B cell (primary cell): Measurements from ENCODE around the gene PAM16.

Experiments used
- EZH2 ChIP-seq: IDR thresholded peaks from 2 replicates; pipeline ENCODE4 v1.6.1; 2012; ENCODE audit warnings: borderline replicate concordance, low read depth, mild to moderate bottlenecking, moderate library complexity, low read length; ENCODE audit not compliant: insufficient read depth, poor library complexity, severe bottlenecking
- TF ChIP-seq, protein P1 (sequence below): fragments of 200-600 bp; IDR thresholded peaks from one replicate; pipeline ENCODE4 v1.8.0; 2022; ENCODE audit warnings: antibody characterized with exemption, mild to moderate bottlenecking

DNA sequence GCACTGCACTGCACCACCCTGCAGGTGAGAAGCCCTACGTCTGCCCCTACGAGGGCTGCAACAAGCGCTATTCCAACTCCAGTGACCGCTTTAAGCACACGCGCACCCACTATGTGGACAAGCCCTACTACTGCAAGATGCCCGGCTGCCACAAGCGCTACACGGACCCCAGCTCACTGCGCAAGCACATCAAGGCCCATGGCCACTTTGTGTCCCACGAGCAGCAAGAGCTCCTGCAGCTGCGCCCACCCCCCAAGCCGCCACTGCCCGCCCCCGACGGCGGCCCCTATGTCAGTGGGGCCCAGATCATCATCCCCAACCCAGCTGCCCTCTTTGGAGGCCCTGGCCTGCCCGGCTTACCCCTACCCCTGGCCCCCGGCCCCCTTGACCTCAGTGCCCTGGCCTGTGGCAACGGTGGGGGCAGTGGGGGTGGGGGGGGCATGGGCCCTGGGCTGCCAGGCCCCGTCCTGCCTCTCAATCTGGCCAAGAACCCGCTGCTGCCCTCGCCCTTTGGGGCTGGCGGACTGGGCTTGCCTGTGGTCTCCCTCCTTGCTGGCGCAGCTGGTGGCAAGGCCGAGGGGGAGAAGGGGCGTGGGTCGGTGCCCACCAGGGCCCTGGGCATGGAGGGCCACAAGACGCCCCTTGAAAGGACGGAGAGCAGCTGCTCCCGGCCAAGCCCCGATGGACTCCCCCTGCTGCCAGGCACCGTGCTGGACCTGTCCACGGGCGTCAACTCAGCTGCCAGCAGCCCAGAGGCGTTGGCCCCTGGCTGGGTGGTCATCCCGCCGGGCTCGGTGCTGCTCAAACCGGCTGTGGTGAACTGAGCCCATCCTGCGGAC, 14.2 kb downstream of the PAM16 start:
- TF ChIP-seq EZH2 = no peak
- TF ChIP-seq, protein P1, sequence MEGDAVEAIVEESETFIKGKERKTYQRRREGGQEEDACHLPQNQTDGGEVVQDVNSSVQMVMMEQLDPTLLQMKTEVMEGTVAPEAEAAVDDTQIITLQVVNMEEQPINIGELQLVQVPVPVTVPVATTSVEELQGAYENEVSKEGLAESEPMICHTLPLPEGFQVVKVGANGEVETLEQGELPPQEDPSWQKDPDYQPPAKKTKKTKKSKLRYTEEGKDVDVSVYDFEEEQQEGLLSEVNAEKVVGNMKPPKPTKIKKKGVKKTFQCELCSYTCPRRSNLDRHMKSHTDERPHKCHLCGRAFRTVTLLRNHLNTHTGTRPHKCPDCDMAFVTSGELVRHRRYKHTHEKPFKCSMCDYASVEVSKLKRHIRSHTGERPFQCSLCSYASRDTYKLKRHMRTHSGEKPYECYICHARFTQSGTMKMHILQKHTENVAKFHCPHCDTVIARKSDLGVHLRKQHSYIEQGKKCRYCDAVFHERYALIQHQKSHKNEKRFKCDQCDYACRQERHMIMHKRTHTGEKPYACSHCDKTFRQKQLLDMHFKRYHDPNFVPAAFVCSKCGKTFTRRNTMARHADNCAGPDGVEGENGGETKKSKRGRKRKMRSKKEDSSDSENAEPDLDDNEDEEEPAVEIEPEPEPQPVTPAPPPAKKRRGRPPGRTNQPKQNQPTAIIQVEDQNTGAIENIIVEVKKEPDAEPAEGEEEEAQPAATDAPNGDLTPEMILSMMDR = no peak
